ENCODE measurements around the gene DCLK3.

DNA sequence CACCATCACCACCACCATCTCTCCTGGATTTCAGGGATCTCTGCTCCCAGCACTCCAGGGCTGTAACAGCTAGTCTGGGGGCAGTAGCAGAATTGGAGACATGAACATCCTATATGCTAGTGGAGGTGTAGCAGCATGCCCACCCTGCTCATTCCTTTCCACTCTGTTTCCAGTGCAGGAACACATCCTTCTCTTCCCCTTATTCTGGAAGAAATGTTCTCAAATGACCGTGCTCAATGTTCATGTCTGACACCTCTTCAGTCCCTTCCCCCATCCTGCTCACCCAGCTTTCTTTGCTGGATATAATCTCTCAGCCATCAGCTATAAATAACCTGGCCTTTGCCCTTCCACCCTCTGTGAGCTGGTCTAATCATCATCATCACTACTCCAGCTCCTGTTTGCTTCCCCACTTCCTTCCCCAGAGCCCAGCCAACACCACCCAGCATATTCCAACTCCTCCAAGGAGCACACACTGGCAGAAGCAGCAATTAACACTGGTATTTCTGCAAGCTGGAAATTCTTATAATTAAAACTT, 31.1 kb downstream of the DCLK3 start:
- TF ChIP-seq, protein P1, sequence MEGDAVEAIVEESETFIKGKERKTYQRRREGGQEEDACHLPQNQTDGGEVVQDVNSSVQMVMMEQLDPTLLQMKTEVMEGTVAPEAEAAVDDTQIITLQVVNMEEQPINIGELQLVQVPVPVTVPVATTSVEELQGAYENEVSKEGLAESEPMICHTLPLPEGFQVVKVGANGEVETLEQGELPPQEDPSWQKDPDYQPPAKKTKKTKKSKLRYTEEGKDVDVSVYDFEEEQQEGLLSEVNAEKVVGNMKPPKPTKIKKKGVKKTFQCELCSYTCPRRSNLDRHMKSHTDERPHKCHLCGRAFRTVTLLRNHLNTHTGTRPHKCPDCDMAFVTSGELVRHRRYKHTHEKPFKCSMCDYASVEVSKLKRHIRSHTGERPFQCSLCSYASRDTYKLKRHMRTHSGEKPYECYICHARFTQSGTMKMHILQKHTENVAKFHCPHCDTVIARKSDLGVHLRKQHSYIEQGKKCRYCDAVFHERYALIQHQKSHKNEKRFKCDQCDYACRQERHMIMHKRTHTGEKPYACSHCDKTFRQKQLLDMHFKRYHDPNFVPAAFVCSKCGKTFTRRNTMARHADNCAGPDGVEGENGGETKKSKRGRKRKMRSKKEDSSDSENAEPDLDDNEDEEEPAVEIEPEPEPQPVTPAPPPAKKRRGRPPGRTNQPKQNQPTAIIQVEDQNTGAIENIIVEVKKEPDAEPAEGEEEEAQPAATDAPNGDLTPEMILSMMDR (IDR thresholded peaks at IDR 0.05) = no peak
- no peak for TF ChIP-seq EZH2phosphoT487 (IDR thresholded peaks at IDR 0.05)
- no peak for TF ChIP-seq EZH2 (IDR thresholded peaks at IDR 0.05)
